ENCODE results near the gene DNM3.
A peak's percentile ranks its signal among the peaks of the same experiment; 100 is the strongest.

Gene DNM3

DNA sequence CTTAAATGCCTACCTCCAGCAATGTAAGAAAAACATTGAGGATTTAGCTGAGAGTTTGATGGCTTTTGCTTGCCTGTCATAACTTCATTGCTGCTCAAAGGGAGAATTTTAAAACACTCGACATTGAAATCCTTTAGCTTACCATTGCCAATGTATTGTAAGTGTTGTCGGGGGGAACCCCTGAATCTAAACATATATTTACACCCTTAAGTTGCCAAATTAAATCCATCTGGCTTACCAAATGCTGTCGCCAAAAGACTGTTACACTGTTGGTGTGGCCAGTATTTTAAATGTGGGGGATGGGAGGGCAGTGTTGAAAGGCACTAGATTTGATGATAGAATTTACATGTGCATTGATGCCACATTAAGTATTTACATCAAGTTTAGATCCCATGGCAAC lies 554.3 kb downstream of the DNM3 start:
- no peak for DNase-seq (ENCODE audit: low read depth)

DNA sequence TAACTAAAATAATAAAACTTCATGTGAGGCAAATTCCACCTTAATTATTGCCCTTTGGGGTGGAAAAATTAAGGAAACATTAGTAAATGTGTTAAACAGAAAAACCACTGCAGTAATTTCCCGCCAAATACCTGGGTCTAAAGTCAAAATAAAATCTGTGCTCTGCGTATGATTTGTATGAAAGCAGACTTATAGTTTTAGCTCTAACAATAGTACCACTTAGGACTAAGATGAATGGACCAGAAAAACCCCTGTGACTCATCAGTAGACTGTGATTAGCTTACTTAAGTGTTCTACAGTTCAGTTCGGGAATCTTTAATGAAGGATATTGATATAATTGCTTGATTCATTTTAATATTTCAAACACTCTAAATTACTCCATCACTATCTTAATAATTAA lies 555.9 kb downstream of the DNM3 start:
- no peak for DNase-seq (ENCODE audit: low read depth)

GRCh38 chr1:172397633-172398032 lies 556.3 kb downstream of the DNM3 start:
- no peak for DNase-seq (ENCODE audit: low read depth)

- no peak for DNase-seq (ENCODE audit: low read depth)
These were observed 556.9 kb downstream of the DNM3 start for GRCh38 chr1:172398193-172398592.

DNA sequence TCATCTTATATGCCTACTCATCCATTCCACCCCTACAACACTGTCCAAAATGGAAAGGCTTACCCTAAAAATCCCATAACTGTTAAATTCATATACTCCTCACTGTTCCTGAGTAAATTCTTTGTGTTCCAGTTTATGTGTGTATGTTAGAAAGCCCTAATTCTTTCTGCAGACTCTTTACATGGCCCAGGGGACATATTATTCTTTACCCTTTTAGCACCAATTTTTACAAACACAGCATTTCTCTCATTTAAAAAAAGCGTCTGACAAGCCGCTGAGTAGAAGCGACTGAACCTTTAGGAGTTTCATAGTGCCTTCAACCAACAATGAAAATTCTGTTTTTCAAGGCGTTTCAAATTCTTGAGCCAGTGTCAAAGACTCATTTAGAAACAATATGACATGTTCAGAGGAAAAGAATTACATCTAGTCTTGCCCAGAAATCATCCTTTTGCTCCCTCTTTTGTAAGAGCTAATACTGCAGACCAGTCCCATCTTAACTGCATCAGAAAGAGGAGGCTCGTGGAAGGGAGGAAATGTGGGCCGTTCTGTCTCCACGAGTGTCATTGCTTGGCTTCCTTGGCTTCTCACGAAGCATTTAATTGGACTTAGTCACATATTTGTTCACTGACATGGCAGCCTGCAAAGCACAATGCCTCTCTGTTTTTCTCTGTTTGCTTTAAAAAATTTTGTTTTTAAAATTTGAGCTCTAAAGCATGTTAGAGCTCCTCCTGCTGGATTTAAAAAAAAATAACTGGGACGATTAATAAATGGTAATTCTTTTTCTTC lies 557.9 kb downstream of the DNM3 start:
- peak; percentile 94 for DNase-seq (ENCODE audit: low read depth)

GRCh38 chr1:172399756-172400721 lies 558.7 kb downstream of the DNM3 start:
- no peak for DNase-seq (ENCODE audit: low read depth)

GRCh38 chr1:172400722-172401105 lies 559.4 kb downstream of the DNM3 start:
- no peak for DNase-seq (ENCODE audit: low read depth)

- DNase-seq (ENCODE audit: low read depth): no peak
These were observed 560.2 kb downstream of the DNM3 start for GRCh38 chr1:172401477-172401876.

- DNase-seq (ENCODE audit: low read depth): no peak
These were observed 560.6 kb downstream of the DNM3 start for GRCh38 chr1:172401892-172402291.

DNA sequence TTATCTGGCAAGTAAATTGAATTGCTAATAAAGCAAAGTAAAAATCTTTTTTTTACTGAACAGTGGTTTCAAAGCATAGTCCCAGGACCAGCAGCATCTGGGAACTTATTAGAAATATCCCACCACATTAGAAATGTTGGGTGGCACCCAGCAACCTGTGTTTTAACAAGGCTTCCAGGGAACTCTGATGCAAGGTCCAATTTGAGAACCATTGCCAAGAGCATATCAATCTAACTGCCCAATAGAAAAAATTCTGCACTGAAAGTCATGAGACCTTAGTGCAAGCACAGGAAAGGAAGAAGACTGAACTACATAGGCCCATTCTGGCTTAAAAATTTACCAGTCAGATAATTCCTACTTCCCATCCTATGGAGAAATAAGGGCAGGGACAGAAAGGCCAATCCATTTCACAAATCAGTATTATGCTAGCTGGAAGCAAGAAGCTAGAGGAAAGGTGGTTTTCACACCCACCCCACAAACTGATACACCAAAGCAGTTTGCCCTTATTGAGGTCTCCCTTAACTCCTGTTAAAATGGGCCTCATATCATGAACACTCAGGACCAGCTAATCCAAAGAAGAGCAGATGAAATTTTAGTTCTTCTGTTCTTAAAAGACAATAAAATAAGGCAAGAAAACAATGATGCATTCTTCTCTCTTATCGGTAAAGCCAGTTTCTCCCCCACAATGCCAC lies 561.7 kb downstream of the DNM3 start:
- DNase-seq (ENCODE audit: low read depth): no peak

GRCh38 chr1:172404121-172404520 lies 562.8 kb downstream of the DNM3 start:
- DNase-seq (ENCODE audit: low read depth): no peak

DNA sequence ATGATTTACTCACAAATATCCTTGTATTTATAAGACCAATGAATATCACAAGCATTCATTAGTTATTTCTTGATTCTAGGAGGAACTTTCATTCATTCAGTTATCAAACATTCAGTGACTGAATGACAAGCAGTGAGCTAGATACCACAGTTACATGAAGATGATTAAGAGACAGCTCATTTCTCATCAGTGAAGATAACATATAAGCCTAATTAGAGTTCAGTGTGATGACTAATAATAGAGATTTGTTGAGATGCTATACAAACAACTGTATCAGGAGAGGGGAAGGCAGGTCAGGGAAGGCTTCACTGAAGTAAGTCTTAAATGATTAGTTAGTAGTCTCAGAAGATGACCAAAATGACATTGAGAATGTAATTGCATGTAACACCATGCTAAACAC lies 564.6 kb downstream of the DNM3 start:
- no peak for DNase-seq (ENCODE audit: low read depth)

DNA sequence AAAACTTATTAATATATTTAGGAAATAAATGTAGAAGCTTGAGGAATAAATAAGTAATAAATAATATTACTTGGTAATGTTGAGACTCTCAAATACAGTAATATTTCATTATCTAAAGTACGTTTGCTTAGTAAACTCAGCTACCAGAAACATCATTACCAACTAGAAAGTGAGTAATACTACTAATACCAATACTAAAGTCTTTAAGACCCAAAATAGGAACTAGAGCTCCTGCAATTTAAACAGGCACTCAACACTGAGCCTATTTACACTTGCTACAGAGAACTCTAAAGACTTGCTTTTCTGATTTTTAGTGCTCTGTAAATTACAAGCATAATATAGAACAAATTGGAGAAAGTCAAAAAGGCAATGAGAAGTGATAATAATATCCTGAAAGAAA lies 565.7 kb downstream of the DNM3 start:
- no peak for DNase-seq (ENCODE audit: low read depth)

DNA sequence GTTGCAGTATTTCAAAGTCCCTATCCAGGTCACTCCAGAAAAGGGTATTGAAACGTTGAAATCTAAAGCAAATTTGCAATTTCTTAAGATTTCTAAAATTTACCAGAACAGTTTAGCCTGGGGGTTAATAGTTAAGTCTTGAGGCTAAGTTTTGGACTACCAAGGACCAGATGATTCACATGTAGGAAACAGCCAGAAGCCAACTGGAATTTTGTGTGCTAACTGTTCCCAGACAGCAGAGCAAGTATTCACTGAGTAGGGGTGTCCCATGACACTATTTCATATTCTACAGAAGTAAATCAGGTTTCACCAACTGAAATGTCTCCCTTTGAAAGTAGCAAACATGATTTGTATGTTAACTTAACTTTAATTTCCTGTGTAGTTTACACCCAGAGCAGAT lies 567.7 kb downstream of the DNM3 start:
- DNase-seq (ENCODE audit: low read depth): peak; percentile 61

DNA sequence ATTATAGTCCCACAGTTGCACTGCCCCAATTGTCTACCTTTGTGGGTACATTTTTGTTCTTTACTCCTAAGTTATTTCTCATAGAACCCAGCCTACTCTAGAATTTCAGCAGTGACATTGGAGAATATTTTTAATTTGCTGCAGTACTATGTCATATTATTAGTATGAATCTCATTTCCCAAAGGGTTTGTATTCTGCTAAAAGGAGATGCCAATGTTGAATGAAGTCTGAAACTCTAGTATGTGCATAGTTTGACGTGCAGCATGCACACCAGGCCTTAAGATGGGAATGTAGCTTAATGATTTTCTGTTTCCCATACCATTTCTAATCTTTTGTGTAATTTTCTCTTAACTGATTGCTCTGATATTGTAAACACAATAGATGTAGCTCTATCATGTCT lies 568.7 kb downstream of the DNM3 start:
- DNase-seq (ENCODE audit: low read depth): no peak

DNA sequence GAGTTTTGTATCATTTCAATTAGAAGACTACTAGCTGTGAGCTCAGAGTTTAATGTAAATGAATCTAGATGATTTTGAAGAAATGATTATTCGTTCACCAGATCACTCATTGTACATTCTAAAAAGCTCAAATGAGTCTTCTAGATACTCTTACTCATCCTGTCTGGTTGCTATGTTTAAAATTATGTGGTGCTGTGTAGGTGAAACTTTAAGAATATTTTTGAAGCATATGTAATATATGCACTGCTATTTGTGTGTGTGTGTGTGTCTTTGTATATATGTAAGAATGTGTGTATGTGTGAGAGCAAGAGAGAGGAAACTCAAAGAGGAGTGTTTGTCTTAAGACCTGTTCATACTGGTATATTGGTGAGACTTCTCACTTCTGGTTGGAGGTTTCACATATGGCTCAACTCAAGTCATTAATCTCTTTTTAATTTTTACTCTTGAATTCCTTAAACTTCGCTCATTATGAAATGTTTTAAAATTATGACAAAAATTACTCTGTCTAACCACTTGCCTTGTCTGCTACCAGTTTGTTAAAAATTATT lies 570.6 kb downstream of the DNM3 start:
- no peak for DNase-seq (ENCODE audit: low read depth)

GRCh38 chr1:172414331-172414730 lies 573.0 kb downstream of the DNM3 start:
- no peak for DNase-seq (ENCODE audit: low read depth)

- DNase-seq (ENCODE audit: low read depth): no peak
These were observed 575.3 kb downstream of the DNM3 start for GRCh38 chr1:172416496-172417035.

- DNase-seq (ENCODE audit: low read depth): no peak
These were observed 576.3 kb downstream of the DNM3 start for GRCh38 chr1:172417557-172417956.

DNA sequence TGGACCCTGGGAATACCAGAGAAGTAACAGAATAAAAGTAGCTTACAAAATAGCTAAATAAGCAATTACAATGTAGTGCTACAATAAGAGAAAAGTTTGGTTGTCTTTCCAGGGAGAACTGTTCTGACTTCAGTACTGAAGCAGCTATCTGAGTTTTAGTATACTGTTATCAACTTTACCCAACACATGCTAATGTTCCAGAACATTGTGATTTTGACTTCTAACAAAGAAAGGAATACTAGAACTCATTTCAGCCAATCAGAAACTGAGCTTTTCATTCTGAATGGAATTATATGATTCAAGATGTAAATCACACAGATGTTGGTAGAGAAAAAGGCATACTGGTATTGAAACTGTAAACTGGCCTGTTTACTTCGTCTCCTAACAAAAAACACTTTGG lies 579.1 kb downstream of the DNM3 start, which contains the start of gene C1orf105:
Gene C1orf105, plus strand, starts transcription at position 301 of the 400 bp plus-strand sequence. CDS start 201 bp downstream, outside the sequence.
- DNase-seq (ENCODE audit: low read depth): no peak

DNA sequence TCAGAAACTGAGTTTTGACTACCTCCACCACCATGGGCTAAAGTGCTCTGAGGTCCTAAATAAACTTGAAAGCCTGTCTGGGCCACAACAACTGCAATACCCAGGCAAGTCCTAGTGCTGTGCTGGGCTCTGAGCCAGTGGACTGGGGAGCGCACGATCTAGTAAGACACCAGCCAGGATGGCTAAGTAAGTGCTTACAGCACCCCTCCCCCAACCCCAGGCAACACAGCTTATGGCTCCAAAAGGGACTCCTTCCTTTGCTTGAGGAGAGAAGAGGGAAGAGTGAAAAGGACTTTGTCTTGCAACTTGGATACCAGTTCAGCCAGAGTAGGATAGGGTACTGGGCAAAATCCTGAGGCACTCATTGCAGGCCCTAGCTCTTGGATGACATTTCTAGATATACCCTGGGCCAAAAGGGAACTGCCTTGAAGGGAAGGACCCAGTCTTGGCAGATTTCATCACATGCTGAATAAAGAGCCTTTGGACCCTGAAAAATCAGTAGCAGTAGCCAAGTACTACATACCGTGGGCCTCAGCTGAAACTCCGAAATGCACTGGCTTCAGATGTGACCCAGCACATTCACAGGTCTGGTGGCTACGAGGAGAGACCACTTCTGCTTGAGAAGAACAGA lies 580.8 kb downstream of the DNM3 start:
- DNase-seq (ENCODE audit: low read depth): no peak
